Hypothalamus (tissue), 51 donors: ENCODE data around the gene ZNF584.

Source experiments
- DNase-seq, 51 donors: peaks; one replicate each; lab custom pipeline; 2025; lab: John Stamatoyannopoulos, UW

ZNF584 gene

DNA sequence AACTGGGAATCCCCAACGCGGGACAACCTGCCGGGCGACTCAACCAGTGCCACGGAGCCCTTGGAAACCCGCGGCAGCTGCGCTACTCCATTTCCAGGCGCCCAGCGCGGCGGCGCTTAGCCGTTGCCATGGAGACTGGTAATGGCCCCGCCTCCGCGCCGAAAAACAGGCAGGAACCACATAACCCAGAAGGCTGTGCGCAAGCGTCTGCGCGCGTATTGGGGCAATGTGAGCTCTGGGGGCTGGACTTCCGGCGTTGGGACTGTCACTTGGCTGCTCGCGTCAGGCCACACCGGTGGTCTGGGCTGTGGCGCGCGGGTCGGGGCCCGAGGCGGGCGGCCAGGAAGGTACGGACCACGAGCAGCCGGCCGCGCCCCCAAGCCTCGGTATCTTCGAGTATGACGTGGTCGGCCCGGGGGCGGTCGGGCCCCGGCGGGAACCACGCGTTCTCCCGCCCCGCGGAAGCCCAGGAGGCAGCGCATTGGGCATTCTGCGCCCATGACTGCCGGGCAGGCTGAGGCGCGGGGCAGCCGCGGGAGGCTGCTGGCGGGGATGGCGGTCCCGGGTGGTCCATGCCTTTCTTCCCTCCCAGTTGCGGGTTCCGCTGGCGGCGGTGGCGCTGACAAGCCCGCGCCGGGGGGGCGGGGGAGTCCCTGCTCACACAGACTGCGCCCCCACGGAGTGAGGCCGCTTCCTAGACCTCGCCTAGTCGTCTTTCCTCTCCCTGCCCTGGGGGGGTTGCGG is 43.1 kb downstream of the ZNF584 start, which contains the start of gene ZNF324B:
Gene ZNF324B (plus strand): TSS at position 265 of the 744 bp plus-strand sequence. CDS start 2,080 bp downstream, outside the sequence.
- DNase-seq, result peak; percentile 48 to 98 (median 94)

DNA sequence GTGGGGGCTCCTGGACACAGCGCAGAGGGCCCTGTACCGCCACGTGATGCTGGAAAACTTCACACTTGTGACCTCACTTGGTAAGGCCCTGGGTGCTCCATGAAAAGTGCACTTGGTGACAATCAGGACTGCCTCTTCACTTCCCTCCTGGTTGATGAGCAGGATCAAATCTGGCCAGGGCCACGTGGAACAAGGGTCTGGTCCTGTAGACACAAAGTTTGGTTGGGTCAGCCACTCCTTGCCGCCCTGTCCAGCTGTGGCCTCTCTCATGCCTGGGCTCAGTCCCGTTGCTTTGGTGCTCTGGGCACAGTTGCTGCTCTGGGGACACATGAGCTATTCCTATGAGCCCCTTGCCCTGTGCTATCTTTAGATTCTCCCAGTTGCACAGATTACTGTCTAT is 45.3 kb downstream of the ZNF584 start:
- no peak for DNase-seq

- no peak for DNase-seq
Observed at GRCh38 chr19:58455306-58455705, 46.9 kb downstream of the ZNF584 start.

DNA sequence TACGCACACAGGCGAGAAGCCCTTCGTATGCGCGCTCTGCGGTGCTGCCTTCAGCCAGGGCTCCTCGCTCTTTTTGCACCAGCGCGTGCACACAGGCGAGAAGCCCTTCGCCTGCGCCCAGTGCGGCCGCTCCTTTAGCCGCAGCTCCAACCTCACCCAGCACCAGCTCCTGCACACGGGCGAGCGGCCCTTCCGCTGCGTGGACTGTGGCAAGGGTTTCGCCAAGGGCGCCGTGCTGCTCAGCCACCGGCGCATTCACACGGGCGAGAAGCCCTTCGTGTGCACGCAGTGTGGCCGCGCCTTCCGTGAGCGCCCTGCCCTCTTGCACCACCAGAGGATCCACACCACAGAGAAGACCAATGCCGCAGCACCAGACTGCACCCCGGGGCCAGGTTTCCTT is 47.7 kb downstream of the ZNF584 start:
- no peak for DNase-seq

- DNase-seq, result no peak
Observed at GRCh38 chr19:58460039-58460438, 51.6 kb downstream of the ZNF584 start.

GRCh38 chr19:58466089-58466759 is 57.8 kb downstream of the ZNF584 start:
- DNase-seq, result no peak

DNA sequence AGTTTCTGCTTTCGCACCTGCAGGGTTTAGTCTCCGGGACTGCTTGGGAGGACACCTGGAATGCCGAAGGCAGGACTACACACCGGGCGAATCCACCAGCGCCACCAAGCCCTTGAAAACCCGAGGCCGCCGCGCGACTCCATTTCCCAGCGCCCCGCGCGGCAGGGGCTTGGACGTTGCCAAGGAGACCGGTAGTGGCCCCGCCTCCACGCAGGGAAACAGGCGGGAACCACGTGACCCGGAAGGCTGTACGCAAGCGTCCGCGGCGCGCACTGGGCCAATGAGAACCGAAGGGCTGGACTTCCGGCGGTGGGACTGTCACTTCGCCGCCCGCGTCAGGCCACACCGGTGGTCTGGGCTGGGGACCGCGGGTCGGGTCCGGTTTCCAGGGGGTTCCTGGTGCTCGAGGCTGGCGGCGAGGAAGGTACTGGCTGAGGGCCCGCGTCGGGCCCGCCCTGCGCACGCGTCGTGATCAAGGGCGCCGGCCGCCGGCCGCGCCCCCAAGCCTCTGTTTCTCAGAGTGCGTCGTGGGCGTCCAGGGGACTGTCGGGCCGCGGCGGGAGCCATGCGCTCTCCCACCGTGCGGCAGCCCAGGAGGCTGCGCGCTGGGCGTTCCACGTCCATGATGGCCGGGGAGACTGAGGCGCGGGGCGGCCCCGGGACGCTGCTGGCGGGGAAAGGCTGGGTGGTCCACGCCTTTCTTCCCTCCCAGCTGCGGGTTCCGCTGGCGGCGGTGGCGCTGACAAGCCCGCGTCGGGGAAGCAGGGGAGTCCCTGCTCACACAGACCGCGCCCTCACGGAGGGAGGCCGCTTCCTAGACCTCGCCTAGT is 58.5 kb downstream of the ZNF584 start, which contains the start of gene ZNF324:
Gene ZNF324 (plus strand): TSS at position 321 of the 830 bp plus-strand sequence. CDS start 2,106 bp downstream, outside the sequence.
- peak; percentile 56 to 100 (median 97) for DNase-seq
